GM18519 (cell line): Measurements from ENCODE around the gene NAB1.
A peak's percentile ranks its signal among the peaks of the same experiment; 100 is the strongest.

Experiments
- ATAC-seq: cut with Tn5 transposase; IDR thresholded peaks from one replicate; pipeline ENCODE4 v1.9.1; 2021; ENCODE audit warnings: mild to moderate bottlenecking, moderate library complexity; ENCODE audit not compliant: unreplicated experiment, low FRiP score

Gene NAB1

DNA sequence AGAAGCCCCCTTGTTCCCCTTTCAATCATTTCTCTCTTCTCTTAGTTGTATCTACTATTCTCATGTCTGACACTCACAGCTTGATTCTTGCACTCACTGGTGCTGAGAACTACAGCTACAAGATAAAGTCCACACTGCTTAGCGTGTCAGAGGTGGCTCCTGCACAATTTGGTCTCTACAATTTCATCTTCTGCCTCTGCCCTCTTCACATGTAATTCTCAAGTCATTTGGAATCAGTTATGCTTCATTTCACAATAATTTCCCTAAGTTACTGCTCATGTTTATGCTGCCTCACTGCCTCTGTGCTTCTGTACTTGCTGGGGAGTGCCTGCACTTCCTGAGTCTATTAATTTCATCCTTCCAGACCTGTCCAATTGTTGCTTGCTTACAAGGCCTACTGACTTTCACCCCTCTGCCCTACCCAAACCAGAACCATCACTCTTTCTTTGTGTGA lies 11.6 kb upstream of the NAB1 start:
- ATAC-seq = no peak

DNA sequence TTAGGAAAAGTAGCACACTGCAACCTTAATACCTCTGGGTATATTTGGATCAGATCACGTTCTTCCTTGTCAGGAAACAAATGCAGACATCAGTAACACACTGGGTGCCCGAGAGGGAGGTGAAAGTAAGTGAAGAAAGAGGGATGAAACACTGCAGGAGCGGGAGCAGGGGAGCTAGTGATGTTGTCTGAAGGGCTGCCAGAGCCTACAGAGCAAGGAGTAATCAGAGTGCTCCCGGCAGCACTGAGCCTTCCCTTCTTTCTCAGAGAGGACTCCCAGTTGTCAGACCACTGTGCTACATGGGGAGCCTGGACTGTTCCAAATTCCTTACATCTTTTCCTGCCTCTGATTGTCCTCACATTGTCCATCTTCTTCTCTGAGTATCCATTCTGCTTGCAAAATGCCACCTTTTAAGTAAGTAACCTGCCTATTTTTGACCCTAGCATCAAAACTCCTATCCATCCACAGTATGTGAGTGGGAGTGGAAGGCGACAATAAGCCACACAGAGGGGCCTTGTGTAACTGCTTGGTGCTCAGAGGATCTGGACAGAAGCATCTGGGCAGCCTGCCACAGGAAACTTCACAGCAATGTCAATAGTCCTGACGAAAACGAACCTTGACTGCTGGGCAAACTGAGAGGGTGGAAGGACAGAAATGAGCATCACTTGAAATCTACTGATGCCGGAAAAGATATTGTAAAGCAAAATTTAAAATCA lies 10.8 kb upstream of the NAB1 start:
- ATAC-seq = no peak

DNA sequence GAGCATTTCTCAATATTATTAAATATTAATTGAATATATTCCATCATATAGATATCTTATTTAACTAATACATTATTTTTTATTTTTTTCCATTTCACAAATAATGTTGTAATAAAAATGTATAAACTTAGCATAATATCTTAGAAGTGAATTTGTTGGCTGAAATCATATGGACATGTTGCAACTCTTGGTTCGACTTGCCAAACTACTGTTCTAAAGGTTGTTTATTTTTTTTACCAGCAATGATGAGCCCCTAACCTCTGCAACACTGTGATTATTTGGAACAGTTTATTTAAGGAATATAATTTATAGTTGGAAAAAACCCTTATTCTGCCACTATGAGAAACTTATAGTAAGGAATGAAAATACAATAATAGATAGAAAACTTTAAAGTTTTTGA lies 8.8 kb upstream of the NAB1 start:
- no peak for ATAC-seq

DNA sequence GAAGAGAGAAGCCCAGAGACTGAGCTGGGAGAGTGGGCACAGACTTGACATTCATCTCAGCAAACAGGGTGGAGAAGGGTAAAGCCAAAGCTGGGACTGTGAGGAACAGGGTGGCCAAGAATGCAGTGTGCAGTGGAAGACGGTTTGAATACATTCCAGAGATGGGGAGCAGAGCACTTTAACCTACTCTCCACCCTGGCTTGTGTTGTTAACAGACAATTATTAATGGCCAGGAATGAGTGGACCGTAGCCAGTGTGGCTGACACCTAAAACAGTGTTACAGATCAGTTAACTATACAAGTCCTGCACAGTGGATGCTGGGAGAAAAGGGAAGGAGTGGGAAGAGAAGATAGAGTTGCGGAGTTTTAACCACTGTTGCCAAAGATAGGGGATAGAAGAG lies 7.4 kb upstream of the NAB1 start:
- ATAC-seq = no peak

DNA sequence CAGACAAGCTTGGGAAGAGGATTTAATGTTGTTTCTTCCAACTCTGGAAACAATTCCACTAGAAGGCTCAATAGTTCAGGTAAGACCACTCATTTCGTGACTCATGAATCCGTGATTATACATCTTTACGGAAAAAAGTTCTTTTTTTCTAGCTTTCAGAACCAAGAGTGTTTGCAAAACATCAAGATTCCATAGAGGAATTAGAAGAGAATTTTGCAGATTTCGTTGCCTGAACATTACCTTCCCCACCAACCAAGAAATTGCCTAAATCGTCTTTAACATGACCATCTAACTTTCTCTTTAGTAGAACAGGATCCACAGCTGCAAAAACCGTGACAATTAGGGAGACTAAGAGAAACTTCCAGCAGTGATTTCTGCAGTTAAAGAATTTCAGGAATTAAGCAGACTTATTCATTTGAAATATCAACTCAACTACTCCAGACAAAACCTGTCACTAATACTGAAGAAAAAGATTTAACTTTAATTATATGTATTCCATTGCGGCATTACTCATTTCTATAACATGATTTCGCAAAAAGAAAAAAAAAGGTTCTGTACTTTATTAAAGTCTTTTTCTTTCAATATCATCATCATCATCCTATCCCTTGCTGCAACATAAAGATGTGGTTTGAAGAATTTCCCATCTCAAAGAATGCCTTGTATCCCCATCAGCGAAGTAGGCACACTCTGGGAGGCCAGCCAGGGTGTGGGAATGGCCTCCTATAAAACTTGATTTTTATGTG lies 1.9 kb upstream of the NAB1 start:
- ATAC-seq = no peak

DNA sequence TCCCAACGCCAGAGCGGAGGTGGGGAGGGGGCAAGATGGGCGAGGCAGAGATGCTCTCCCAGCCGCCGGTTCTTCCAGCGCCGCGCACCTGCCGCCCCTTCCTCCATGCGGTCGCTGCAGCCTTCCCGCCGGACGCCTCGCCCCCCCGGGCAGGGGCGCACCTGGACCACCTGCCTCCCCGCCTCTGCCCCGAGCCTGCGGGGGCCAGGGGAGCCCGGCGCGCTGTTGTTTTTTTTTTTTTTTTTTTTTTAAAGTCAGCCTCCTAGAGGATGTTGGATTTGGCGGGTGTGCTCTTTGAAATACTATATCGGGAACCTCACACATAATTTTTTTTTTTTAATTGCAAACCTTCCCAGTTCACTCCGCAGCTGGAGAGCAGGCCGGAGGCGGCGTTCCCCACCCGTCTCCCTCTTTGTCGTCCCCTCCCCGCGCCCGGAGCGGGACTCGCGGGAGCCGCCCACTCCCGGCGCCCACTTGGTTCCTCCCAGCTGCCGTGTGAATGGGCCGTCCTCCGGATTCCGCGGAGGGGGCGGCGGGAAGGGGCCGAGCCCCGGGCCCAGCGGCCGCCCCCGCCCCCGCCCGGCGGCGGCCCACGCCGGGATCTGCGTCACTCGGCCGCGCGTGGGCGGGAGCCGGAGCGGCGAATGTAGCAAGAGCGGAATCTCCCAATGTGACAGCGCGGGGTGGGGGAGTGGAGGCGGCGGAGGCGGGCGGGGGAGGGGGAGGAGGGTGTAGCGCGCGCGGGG lies 421 bp upstream of the NAB1 start:
- peak; percentile 63 for ATAC-seq

DNA sequence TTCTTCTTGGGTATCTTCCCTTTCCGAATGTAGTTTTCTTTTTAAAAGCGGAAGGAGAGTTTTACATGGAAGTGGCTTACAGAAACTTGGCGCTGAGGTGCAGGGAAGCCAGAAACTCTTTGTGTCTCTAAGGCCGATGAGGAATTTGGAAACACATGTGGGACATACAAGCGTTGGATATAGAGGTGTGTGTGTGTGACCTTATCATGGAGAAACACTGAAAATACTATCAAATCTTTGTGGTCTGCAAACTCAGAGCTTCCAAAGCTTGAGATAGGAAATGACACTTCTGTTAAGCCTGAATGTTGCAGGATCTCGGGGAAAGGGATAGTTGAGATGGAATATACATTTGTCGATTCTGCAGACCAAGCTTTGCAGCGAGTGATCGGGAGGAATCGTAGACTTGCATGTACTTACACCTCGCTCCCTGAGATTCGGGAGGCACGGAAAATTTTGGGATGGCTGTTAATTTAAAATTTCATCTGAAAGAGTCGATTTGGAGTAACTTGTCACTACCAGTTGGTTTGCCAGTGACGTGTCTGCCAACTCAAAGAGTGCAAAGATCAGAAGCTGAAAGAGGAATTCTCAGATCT lies 1.0 kb downstream of the NAB1 start:
- ATAC-seq = no peak

DNA sequence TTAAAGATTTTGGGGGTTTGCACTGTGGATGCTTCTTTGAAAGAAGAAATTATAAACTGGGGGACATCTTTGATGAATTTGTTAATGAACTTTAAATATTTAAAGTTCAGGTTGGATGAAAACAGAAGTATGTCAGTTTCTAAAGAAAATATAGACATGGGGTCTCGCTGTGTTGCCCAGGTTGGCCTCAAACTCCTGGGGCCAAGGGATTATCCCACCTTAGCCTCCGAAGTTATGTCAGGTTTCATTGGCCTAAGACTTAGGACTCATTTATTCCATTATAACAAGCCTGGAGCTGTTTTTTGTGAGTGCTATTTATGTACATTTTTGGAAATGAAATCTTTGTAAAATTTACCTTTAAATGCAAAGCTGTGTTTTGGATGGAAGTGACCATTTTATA lies 2.5 kb downstream of the NAB1 start:
- no peak for ATAC-seq

DNA sequence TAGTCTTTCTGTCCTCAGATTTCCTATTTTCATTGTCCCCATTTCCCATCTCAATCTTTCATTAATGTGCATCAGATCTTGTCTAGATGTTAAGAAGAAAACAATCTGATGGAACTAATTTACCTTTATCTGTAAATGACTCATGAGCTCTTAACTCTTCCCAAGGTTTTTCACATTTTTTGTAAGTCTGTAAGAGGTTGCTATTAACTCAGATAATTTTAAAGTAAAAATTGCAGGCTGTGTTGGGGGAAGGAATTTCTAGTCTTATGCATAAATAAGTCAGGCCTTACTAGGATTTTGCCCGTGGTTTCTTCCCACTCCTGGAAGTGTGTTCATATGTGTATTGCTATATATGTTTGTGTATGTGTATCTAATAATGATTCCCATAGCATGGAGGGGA lies 4.3 kb downstream of the NAB1 start:
- ATAC-seq = no peak

DNA sequence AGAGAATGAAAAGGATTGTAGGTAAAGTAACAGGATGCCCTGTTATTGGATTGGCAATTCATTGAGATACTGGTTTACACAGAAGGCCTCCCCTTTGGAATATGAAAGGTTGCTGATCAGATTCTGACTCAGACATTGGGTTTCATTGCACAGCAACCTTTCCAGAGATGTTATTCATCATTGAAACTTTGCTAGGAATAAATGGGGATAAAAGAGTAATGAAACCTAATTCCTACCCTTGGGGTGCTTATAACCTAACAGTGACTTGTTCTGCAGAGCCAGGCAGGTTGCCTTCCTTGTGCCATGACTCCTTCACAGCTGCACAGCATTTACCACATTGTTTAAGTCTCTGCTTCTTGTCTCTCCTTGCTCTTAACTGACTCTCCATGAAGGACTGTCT lies 5.0 kb downstream of the NAB1 start:
- no peak for ATAC-seq

DNA sequence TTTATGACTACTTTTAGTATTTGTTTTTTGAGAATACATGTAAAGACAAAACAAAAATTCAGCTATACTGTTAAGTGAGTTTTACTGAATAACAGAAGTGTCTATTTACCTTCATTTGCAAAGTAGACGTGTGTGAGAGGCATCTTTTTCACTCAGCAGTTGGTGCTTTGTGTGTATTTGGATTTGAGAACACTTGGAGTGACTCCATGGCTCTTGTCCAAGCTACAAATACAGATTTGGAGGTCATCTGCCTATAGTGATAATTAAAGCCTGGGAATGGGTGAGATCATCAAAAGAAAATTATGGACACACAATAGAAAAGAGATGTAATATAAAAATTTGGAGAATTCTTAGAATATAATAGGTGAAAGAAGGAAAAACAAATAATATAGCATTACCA lies 6.2 kb downstream of the NAB1 start:
- ATAC-seq = no peak

DNA sequence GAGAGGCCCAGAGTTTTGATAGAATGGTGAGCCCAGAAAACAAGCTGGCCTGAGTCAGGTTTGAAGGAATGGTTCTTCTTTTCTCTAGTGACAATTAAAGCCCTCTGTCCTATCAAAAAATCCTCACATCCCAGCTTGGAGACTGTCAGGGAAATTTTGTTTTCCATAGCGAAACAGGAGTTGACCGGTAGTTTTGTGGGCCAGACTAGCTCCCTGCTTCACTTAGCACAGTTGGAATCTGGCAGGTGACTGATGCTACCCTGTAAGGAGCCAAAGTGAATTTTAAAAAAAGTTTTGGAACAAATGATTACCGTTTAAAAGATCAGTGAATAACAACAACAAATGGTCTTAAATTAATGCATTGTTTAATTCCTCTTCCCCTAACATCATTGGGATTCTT lies 6.7 kb downstream of the NAB1 start:
- ATAC-seq = no peak

DNA sequence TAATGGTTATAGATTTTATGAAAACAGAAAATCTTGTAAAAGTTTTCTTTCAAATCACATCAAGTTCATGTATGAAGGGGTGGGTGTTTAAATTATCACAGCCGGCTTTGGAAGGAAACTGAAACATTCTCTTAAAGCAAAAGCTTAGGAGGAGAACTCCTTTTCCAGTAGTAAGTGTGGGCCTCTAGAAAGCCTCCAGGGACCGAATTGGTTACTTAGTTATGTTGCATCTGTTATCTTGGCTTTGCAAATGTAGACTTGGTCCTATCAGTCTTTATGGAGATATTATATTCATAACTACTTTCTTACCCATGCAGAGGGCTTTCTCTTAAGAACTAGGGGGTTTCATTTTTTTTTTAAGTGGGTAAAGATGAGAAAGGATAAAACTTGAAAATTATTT lies 7.4 kb downstream of the NAB1 start:
- ATAC-seq = no peak

DNA sequence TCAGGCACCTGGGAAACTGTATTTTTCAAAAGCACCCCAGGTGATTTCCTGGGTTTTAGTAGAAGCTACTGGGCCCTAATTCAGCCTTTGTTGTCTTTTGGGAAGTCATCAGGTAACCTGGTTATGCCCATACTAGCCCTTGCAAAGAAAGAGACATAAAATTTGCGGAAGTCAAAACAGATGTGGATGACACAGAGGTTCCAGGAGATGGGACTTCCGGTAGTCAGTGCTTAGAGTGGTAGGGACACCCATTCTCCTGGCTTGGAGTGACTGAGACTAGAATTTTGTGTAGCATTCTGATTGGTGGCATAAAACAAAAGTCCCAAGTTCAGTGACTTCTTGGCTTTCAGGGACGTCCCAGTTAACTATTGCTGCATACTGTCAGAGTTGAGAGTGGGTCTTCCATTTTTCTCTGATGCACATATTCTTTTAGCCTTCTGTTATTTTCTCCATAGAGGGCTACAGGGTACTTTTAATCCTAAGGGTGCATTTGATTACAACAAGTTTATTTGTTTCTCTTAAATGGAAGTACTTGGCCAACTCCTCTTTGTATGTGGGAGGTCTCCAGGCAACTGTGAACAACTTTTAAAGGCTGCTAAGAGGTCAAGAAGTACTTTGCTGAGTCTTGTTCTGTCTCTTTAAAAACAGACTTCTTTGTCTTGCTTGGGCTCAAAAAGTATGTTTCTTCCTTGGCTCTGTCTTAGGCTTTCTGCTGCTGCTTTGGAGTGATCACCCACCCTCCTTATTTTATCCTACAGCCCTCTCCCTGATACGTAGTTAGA lies 8.8 kb downstream of the NAB1 start:
- ATAC-seq = no peak

DNA sequence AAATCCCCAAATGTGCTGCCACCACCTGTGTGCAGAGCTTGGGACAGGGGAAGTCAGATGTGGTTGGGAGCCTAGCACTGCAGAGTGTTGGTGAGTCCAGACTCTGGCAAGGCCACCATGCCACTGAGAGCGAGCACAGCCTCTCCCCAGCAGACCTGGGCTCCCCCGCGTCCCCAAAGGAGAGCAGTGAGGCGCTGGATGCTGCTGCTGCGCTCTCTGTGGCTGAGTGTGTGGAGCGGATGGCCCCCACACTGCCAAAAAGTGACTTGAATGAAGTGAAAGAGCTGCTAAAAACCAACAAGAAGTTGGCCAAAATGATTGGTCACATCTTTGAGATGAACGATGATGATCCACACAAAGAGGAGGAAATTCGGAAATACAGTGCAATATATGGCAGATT lies 10.7 kb downstream of the NAB1 start:
- no peak for ATAC-seq

DNA sequence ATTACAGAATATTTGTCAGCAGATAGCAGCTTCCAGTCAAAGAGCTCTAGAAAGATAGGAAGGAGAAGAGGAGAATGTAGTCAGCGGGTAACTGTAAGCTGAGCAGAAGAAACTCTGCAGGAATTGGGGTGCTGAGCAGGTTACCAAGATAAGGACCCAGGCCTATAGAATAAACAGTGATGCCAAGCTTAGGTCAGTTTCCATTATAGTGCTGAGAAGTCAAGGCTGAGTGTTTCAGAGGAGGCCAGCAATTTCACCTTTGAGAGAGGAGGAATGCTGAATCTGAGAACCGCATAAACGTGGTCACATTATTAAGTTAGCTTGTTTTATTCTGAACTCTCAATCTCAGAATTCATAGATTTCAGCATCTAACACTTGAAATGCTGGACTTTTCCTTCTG lies 13.9 kb downstream of the NAB1 start:
- no peak for ATAC-seq

DNA sequence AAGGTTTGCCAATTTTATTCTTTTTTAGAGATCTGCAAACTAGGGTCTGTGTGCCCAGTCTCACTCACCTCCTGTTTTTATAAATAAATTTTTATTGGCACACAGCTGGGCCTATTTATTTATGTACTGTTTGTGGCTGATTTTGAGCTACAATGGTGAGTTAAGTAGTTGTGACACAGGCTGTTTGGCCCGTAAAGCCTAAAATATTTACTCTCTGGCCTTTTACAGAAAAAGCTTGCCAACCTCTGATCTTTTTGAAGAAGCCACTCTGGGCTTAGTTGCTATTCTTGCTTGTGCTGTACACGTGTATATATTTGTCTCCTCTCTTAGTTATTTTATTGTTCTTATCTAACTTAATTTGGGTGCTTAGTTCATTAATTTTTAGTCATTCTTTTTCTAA lies 14.5 kb downstream of the NAB1 start:
- ATAC-seq = no peak

DNA sequence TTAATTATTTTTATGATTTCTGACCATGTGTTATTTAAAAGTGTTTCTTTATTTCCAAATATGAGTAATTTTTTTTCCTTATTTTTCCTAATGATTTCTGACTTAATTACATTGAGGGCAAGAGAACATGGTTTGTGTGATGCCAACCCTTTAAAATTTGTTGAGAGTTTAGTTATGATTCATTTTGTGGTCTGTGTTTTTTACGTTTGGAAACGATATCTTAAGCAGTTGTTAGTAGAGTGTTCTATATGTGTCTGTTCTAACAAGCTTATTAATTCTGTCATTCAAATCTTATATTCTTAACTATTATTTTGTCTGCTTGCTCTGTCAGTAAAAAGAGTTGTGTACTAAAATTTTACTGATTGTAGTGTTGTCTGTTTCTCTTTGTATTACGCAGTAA lies 15.0 kb downstream of the NAB1 start:
- no peak for ATAC-seq

DNA sequence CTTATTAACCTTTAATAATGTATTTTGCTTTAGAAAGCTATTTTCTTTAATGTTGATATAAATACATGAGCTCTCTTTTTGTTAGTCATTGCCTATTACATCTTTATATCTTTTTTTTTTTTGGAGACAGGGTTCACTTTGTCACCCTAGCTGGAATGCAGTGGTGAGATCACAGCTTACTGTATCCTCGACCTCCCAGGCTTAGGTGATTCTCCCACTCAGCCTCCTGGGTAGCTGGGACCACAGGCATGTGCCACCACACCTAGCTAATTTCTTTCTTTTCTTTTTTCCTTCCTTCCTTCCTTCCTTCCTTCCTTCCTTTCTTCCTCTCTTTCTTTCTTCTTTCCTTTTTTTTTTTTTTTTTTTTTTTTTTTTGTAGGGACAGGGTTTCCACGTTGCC lies 15.4 kb downstream of the NAB1 start:
- no peak for ATAC-seq

DNA sequence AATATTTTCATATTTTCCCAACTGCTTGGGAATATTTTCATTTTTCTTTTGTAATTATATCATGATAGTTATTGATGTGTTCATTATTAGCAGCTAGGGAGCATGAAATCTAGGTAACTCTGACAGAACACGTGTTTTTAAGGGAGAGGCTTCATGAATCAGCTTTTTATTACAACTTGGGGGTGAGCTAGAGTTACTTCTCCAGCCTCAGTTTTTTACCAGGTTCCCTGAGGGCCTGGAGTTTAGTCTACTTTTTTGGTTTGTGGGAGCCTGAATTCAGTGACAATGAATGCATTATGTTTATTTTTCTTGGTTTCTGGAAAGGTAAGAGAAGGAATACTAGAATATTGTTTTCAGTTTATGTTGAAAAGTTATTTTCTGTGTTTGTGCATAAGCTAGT lies 18.0 kb downstream of the NAB1 start:
- no peak for ATAC-seq
